SIG-M5 (cell line): Measurements from ENCODE around the gene DEAF1.
A peak's percentile ranks its signal among the peaks of the same experiment; 100 is the strongest.

Source experiments
- DNase-seq: peaks from one replicate; lab custom pipeline; 2025; lab: John Stamatoyannopoulos, UW

The DEAF1 gene

GRCh38 chr11:623999-624704 lies 70.9 kb downstream of the DEAF1 start:
- no peak for DNase-seq

DNA sequence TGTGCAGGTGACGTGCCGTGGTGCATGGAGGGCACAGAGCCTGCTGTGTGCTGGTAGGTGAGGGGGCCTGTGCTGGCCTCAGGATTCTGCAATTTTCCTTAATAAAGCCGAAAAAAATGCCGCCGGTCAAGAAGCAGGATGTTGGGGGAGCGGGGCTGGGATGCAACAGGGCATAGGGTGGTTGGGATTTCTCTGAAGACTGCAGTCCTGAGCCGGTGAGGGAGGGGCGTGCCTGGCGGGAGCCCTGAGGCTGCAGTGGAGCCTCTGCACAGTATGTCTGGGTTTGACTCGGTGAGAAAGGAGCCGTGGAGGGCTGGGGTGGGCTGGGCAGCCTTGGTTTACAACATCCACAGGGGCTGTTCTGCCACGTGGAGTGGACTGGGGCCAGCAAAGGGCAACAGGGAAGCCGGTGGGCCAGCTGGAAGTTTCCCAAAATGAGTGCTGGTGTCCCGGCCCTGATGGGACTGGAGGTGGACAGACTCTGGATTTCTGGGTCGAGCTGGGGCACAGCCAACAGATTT lies 71.6 kb downstream of the DEAF1 start:
- no peak for DNase-seq

DNA sequence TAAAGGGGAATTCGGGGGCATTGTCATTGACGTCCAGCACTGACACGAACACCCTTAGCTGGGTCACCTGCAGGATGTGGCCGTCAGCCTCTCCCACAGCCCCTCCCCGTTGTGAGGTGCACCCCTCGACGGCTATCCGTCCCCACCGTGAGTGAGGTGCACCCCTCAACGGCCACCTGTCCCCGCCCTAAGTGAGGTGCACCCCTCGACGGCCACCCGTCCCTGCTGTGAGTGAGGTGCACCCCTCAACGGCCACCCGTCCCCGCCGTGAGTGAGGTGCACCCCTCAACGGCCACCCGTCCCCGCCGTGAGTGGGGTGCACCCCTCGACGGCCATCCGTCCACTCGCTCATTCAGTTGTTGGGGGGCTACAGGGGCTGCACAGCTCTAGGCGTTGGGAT lies 73.2 kb downstream of the DEAF1 start:
- no peak for DNase-seq

GRCh38 chr11:620935-621814 lies 73.8 kb downstream of the DEAF1 start:
- no peak for DNase-seq

GRCh38 chr11:620201-620600 lies 74.8 kb downstream of the DEAF1 start:
- DNase-seq: no peak

DNA sequence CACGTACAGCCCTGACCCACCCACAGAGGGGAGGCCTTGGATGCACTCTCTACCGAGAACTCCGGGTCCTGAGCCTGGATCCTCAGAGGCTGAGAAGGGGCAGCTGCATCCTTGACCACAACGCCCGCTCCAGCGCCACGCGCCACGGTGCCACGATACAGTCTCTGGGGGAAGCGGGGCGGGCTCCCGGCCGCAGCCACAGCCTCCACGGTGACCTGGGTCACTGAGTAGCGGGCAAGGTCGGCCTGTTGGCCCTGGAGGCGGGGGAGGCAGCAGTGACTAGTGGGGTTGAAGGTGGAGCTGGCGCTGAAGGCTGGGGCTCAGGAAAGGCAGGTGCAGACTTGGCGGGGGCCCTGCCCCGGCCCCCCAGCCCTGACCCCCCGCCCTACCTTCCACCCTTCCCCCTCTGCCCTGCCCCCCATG lies 75.4 kb downstream of the DEAF1 start:
- no peak for DNase-seq

- no peak for DNase-seq
Observed at GRCh38 chr11:618856-619627, 76.0 kb downstream of the DEAF1 start.

- no peak for DNase-seq
Observed at GRCh38 chr11:617912-618682, 76.9 kb downstream of the DEAF1 start.

DNA sequence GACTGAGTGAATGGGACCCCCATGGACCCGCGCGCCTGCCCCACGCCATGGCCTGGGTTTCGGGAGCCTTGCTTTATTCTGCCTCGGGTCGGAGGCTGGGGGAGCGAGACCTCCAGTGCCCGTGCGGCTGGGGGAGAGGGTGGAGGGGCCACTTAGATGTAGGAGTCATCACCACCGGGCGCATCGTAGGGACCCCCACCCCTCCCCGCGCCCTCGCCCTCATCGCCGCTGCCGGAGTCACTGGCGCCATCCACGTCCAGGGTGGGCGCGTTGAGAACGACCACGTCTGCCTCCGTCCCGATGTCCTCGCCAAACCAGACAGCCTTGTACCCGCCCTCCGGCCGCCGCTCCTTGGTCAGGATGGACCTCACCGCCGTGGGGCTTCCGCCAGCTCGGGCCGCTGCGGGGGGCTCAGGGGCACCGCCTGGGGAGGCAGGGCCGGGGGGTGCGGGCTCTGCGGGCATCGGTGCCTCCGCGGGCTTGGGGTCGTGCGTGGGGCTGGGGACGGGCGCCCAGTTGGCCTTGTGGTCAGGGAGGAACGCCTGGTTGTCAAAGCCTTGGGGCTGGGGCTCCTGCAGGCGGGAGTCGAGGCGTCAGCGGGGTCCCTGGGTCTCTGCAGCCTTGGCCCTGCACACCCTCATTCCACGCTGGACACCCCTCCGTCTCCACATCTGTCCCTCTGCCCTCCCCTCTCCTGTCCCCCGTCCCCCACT lies 77.7 kb downstream of the DEAF1 start:
- DNase-seq: no peak

DNA sequence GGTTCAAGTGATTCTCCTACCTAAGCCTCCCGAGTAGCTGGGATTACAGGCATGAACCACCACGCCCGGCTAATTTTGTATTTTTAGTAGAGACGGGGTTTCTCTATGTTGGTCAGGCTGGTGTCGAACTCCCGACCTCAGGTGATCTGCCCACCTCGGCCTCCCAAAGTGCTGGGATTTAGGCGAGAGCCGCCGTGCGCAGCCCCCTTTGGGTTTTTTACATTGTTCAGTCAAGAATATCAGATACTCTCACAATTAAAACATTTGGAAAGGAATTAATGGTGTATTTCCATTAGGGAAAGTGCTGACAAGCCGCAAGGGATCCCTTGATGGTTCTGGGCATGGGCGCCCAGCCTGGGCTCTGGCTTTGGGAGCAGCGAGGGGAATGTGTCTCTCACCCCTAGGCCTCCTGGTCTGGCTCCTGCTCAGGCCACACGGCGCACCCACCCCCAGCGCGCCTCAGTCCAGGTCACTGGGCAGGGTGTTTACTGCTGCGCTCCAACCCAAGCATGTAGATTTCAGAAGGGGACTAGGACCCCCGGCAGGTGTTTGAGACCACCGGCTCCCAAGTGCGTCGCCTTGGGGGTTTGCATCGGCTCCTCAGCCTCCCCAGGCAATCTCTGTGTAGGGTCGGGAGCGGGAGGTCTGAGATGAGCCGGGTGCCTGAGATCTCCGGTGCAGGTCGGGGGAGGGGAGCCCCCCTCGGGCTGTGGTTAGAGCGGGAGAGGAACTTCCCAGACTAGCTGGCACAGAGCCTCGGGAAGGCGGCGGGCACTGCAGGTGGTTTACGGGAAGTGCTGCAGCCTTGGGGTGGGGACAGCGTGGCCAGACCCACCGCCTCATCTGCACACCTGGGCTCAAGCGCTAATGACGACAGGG lies 78.5 kb downstream of the DEAF1 start:
- DNase-seq: no peak

- DNase-seq: peak; percentile 92
Observed at GRCh38 chr11:615504-616319, 79.3 kb downstream of the DEAF1 start, which contains the start of gene IRF7. TSS of gene IRF7 (minus strand) at chr11:615950. CDS start at chr11:615364, 586 bp downstream.

DNA sequence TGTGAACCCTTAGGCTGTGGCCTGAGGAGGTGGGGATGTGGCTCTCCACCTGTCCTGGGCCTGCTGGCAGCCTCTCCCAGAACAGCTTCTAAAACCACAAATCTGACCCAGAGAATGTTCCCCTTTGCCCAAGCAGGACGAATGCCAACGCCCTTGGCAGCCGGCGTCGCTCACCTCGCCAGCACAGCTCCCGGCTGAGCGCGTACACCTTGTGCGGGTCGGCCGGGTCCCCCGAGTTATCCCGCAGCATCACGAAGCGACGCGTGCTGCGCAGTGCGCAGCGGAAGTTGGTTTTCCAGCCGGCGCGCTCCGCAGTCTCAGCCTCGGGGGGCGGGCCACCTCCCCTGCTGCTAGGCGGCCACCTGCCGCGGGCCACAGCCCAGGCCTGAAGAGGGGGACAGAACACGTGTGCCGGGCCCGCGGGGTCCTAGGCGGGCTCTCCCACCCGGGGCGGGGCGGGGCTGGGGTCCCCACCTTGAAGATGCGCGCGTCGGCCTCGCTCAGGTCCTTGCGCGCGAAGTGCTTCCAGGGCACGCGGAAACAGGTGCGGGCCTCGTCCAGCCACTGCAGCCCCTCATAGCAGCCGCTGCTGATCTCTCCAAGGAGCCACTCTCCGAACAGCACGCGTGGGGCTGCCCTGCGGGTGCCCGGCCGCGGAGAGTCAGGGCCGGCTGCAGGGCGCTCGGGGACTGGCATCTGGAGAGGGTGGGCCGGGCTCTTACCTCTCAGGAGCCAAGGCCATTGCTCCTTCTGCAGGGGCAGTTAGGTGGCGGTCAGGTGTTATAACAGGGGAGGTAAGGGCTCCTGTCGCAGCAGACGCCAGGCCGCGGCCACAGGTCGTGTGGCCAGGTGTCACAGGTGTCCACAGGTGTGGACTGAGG lies 80.2 kb downstream of the DEAF1 start:
- DNase-seq: no peak

GRCh38 chr11:614021-614622 lies 80.9 kb downstream of the DEAF1 start:
- no peak for DNase-seq

- DNase-seq: no peak
Observed at GRCh38 chr11:613369-613968, 81.6 kb downstream of the DEAF1 start.

- DNase-seq: no peak
Observed at GRCh38 chr11:612961-613300, 82.1 kb downstream of the DEAF1 start.

GRCh38 chr11:612201-612960 lies 82.6 kb downstream of the DEAF1 start:
- no peak for DNase-seq
